Endothelial cell of umbilical vein (primary cell): ENCODE results near the gene TAF3. TPM values are rescaled to one million over a fixed set of nuclear protein-coding genes. Genes with fewer than 3 reads are reported as not detected.

ENCODE experiments used
- BruUV-seq: library from RNA; stranded (reverse); fragments of 400-500 nt; replicated peaks from 2 replicates; lab custom pipeline; 2021; lab: Mats Ljungman, UMichigan
- CTCF ChIA-PET: fragments of 300-600, 350-600 bp; sonication (Branson Sonifier 250); formaldehyde crosslinking; loops from one replicate; lab custom pipeline; 2021; ENCODE audit warnings: antibody characterized with exemption, inconsistent platforms; lab: Charles Lee
- POLR2A ChIA-PET: fragments of 300-600, 350-600 bp; sonication (Branson Sonifier 250); formaldehyde crosslinking; loops from one replicate; lab custom pipeline; 2021; ENCODE audit warnings: antibody characterized with exemption, inconsistent platforms; lab: Charles Lee
- DNase-seq: peaks from one replicate; pipeline ENCODE4 v3.0.0-alpha.2; 2011; ENCODE audit warnings: low read depth, low spot score
- FAIRE-seq: peaks from 2 replicates; lab custom pipeline; 2011; peaks lifted over from hg19 to GRCh38; lab: Jason Lieb, UNC
- H2AFZ ChIP-seq: 2 replicates; pipeline ENCODE4 v1.6.0; 2012; ENCODE audit warnings: low read depth, low read length, control low read depth, inconsistent platforms
- H3K27ac ChIP-seq: 2 replicates; pipeline ENCODE4 v1.5.1; 2011; ENCODE audit warnings: low read depth, mild to moderate bottlenecking, control low read depth, low read length, moderate library complexity; ENCODE audit not compliant: insufficient read depth
- H3K27me3 ChIP-seq, 2 experiments: 2 replicates each; pipeline versions ENCODE4 v1.6.0 to v1.6.1; 2011; ENCODE audit warnings: low read length in 2 of 2, mixed read lengths in 1 of 2; ENCODE audit not compliant: control insufficient read depth in 2 of 2, insufficient read depth in 2 of 2
- H3K36me3 ChIP-seq, 2 experiments: 2 replicates in 1 of 2; 3 replicates in 1 of 2; pipeline ENCODE4 v1.5.1; 2011; ENCODE audit warnings: low read length in 2 of 2, mild to moderate bottlenecking in 1 of 2, moderate library complexity in 1 of 2; ENCODE audit not compliant: control insufficient read depth in 2 of 2, insufficient read depth in 2 of 2; ENCODE audit errors: extremely low read depth in 1 of 2
- H3K4me1 ChIP-seq: 3 replicates; pipeline ENCODE4 v1.5.1; 2011; ENCODE audit warnings: mild to moderate bottlenecking, low read length; ENCODE audit not compliant: control insufficient read depth, insufficient read depth; ENCODE audit errors: extremely low read depth
- H3K4me2 ChIP-seq: 2 replicates; pipeline ENCODE4 v1.6.1; 2011; ENCODE audit warnings: low read length, control low read depth, mixed read lengths; ENCODE audit not compliant: insufficient read depth
- H3K4me3 ChIP-seq, 3 experiments: fragments of 200-600 bp in 1 of 3; sonication (generic), shearing (Covaris generic) in 1 of 3; replicated peaks in 1 of 3; 2 replicates each; pipeline ENCODE4 v1.5.1; 2011 to 2016; ENCODE audit warnings: control low read depth in 3 of 3, low read length in 3 of 3, mild to moderate bottlenecking in 2 of 3, inconsistent platforms in 1 of 3, low read depth in 1 of 3, moderate library complexity in 1 of 3; ENCODE audit not compliant: insufficient read depth in 1 of 3
- H3K79me2 ChIP-seq: 2 replicates; pipeline ENCODE4 v1.6.0; 2012; ENCODE audit warnings: low read length, inconsistent platforms; ENCODE audit not compliant: control insufficient read depth, insufficient read depth
- H3K9ac ChIP-seq: replicated peaks from 2 replicates; pipeline ENCODE3; 2011; ENCODE audit warnings: low read length, control low read depth; ENCODE audit not compliant: insufficient read depth; ENCODE audit errors: extremely low read depth
- H3K9me1 ChIP-seq: replicated peaks from 3 replicates; pipeline ENCODE4 v1.6.0; 2011; ENCODE audit warnings: mild to moderate bottlenecking, low read length; ENCODE audit not compliant: control insufficient read depth, insufficient read depth; ENCODE audit errors: extremely low read depth
- H3K9me3 ChIP-seq: replicated peaks from 2 replicates; pipeline ENCODE4 v1.5.1; 2012; ENCODE audit warnings: low read length, inconsistent platforms; ENCODE audit not compliant: control insufficient read depth, insufficient read depth
- H4K20me1 ChIP-seq: replicated peaks from 2 replicates; pipeline ENCODE3; 2011; ENCODE audit warnings: mild to moderate bottlenecking, low read length; ENCODE audit not compliant: control insufficient read depth, insufficient read depth; ENCODE audit errors: extremely low read depth
- FOS ChIP-seq: IDR thresholded peaks from 2 replicates; pipeline ENCODE4 v1.6.1; 2011; ENCODE audit warnings: mild to moderate bottlenecking, low read length, moderate library complexity, borderline replicate concordance; ENCODE audit not compliant: insufficient read depth
- GATA2 ChIP-seq: IDR thresholded peaks from 2 replicates; pipeline ENCODE4 v1.7.0; 2011; ENCODE audit warnings: low read depth, mild to moderate bottlenecking, moderate library complexity, mixed read lengths, low read length; ENCODE audit not compliant: insufficient read length, insufficient read depth
- JUN ChIP-seq: IDR thresholded peaks from 2 replicates; pipeline ENCODE4 v1.6.1; 2011; ENCODE audit warnings: borderline replicate concordance, low read depth; ENCODE audit not compliant: insufficient read length, insufficient read depth
- MYC ChIP-seq: IDR thresholded peaks from one replicate; pipeline ENCODE4 v1.6.1; 2011; ENCODE audit warnings: mild to moderate bottlenecking, low read depth, low read length
- POLR2A ChIP-seq: IDR thresholded peaks from 2 replicates; pipeline ENCODE4 v1.6.1; 2012; ENCODE audit warnings: low read depth, mild to moderate bottlenecking, control low read depth, low read length
- POLR2AphosphoS5 ChIP-seq: IDR thresholded peaks from 2 replicates; pipeline ENCODE4 v1.6.1; 2012; ENCODE audit warnings: low read depth, mild to moderate bottlenecking, control low read depth, low read length, moderate library complexity; ENCODE audit not compliant: insufficient read depth
- dilution Hi-C: fragments of 300-500 bp; cut with MboI; formaldehyde crosslinking; loops from one replicate; pipeline ENCODE4 v1.15.0; 2019; ENCODE audit warnings: low sequenced_read_pairs; ENCODE audit not compliant: extremely low pct_ligation_motif_present
- intact Hi-C: fragments of 100-400 bp; cut with micrococcal nuclease; formaldehyde crosslinking; loops from one replicate; pipeline ENCODE4 v1.10.0; 2022
- polyA plus RNA-seq, 4 experiments: library from polyadenylated mRNA; depleted of rRNA in 3 of 4; stranded (reverse) in 3 of 4; unstranded in 1 of 4; fragments of >200 nt; gene quantifications; 2 replicates each; pipeline versions ENCODE4 v1.2.1 to v1.2.3, GENCODE V29; 2011 to 2012; ENCODE audit warnings: missing spikeins in 1 of 4
- total RNA-seq: library from RNA; stranded (reverse); gene quantifications from 2 replicates; pipeline ENCODE4 v1.2.3, GENCODE V29; 2021
- TF ChIP-seq, protein P1 (sequence below), 2 donors: IDR thresholded peaks; 1 replicate in 1 of 2; 2 replicates in 1 of 2; pipeline ENCODE4 v1.5.1; 2011; ENCODE audit warnings: low read length in 2 of 2, mild to moderate bottlenecking in 2 of 2, moderate library complexity in 2 of 2, control low read depth in 1 of 2, inconsistent platforms in 1 of 2, low read depth in 1 of 2; ENCODE audit not compliant: insufficient read depth in 1 of 2; ENCODE audit errors: extremely low read depth in 1 of 2

TAF3 gene
- total and polyA plus RNA-seq, 2 donors (not counting 3 experiments of a cell fraction or from before 2014, with no cell fraction given), result 2.4 to 10.5 TPM

DNA sequence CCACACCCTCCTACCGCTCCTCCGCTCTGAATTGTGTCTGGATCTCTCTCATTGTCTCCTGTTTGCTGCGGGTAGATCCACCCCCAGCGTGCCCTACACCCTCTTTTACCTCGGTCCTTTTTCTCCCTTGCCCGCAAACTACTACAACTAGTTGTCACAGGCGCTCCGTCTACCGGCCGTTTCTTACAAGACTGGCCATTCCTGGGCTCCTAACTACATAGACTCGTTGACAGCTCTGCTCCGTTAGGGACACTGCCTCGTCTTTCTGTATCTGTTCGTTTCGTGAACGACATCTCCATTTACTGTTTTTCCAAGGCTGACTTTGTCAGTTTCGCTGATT, 786 bp downstream of the TAF3 start:
- CTCF ChIA-PET, result interaction anchor here (0.9 to 2.9 kb wide), 7 partner anchors 9 to 1391 kb away, joined by 3 to 19 read pairs (median 6); partner anchors contain the start of genes ATP5F1C and KIN
- no peak for TF ChIP-seq POLR2AphosphoS5
- TF ChIP-seq, protein P1, sequence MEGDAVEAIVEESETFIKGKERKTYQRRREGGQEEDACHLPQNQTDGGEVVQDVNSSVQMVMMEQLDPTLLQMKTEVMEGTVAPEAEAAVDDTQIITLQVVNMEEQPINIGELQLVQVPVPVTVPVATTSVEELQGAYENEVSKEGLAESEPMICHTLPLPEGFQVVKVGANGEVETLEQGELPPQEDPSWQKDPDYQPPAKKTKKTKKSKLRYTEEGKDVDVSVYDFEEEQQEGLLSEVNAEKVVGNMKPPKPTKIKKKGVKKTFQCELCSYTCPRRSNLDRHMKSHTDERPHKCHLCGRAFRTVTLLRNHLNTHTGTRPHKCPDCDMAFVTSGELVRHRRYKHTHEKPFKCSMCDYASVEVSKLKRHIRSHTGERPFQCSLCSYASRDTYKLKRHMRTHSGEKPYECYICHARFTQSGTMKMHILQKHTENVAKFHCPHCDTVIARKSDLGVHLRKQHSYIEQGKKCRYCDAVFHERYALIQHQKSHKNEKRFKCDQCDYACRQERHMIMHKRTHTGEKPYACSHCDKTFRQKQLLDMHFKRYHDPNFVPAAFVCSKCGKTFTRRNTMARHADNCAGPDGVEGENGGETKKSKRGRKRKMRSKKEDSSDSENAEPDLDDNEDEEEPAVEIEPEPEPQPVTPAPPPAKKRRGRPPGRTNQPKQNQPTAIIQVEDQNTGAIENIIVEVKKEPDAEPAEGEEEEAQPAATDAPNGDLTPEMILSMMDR (IDR thresholded peaks at IDR 0.05; ENCODE audit: extremely low read depth in 1 of 2, insufficient read depth in 1 of 2, low read depth in 1 of 2, low read length in 2 of 2), result peak; percentile 8 to 33
- POLR2A ChIA-PET, result interaction anchor here (0.6 to 1.5 kb wide), 2 partner anchors 31 to 1265 kb away, joined by 8 to 9 read pairs; partner anchors contain the start of genes ATP5F1C and KIN
- Histone ChIP-seq H3K9me3 (no peaks in the 10 kb centered on the region), H3K79me2 (peaks cover 16% of the 10 kb centered on the region), H3K4me1 (peaks cover 4% of the 10 kb centered on the region), H3K4me2 (peak overlapping the region; percentile 96), H3K4me3 (peak overlapping the region; percentile 70 to 99 (median 83)), H3K36me3 (no peaks in the 10 kb centered on the region), H4K20me1 (no peaks in the 10 kb centered on the region), H2AFZ (peak overlapping the region; percentile 89), H3K9me1 (no peaks in the 10 kb centered on the region), H3K27me3 (peaks cover 5 to 7% of the 10 kb centered on the region in 2 experiments), H3K27ac (no peak overlapping the region), H3K9ac (peak overlapping the region; percentile 72)
- dilution Hi-C loops, result no loop called here
- intact Hi-C loops, result loop anchor here (5.0 kb wide), 1 partner anchor 233 kb away; the partner anchor contains the start of gene GATA3
- DNase-seq (peak; percentile 59), FAIRE-seq (peak; percentile 79)
- BruUV-seq, result no TSS peak

- Histone ChIP-seq H3K27me3 (no peaks in the 10 kb centered on the region), H3K4me2 (no peak overlapping the region), H3K9me1 (no peaks in the 10 kb centered on the region), H3K4me1 (peaks cover 6% of the 10 kb centered on the region), H3K9ac (no peak overlapping the region), H3K36me3 (peaks cover 4% of the 10 kb centered on the region in 2 experiments), H3K79me2 (peaks cover 30% of the 10 kb centered on the region), H3K4me3 (no peak overlapping the region), H3K9me3 (no peaks in the 10 kb centered on the region), H3K27ac (no peak overlapping the region), H2AFZ (no peak overlapping the region), H4K20me1 (no peaks in the 10 kb centered on the region)
- intact Hi-C loops (no loop called here), dilution Hi-C loops (no loop called here)
- TF ChIP-seq POLR2A (no peak), FOS (no peak), POLR2AphosphoS5 (no peak), JUN (no peak), GATA2 (no peak), MYC (no peak)
- TF ChIP-seq, protein P1 (IDR thresholded peaks at IDR 0.05; ENCODE audit: extremely low read depth in 1 of 2, insufficient read depth in 1 of 2, low read depth in 1 of 2, low read length in 2 of 2), result no peak
- ChIA-PET CTCF (interaction anchor here (1.3 to 1.7 kb wide), 2 partner anchors 137 to 1385 kb away, joined by 4 to 6 read pairs; no protein-coding TSS in a partner anchor), POLR2A (no interaction called here)
- DNase-seq (peak; percentile 11), FAIRE-seq (peak; percentile 80)
- BruUV-seq, result no TSS peak
Observed at GRCh38 chr10:7824251-7824650, 5.9 kb downstream of the TAF3 start.
